Measurements from ENCODE around the gene P4HTM.

P4HTM gene

GRCh38 chr3:49013738-49014660, 24.0 kb downstream of the P4HTM start:
- no peak overlapping the region for H3K4me3 ChIP-seq (ENCODE audit: low read depth, low read length)
- TF ChIP-seq CTCF (IDR thresholded peaks at IDR 0.05; ENCODE audit: low read depth, low read length, missing control alignments) = peak; percentile 79
- DNase-seq (ENCODE audit: low read depth) = no peak
- in situ Hi-C loops (cut with HindIII; ENCODE audit: low sequenced_read_pairs) = no loop called here

- no peak for TF ChIP-seq CTCF (IDR thresholded peaks at IDR 0.05; ENCODE audit: low read depth, low read length, missing control alignments)
- in situ Hi-C loops (cut with HindIII; ENCODE audit: low sequenced_read_pairs) = no loop called here
- DNase-seq (ENCODE audit: low read depth) = no peak
- H3K4me3 ChIP-seq (ENCODE audit: low read depth, low read length) = no peak overlapping the region
These were observed 25.0 kb downstream of the P4HTM start for GRCh38 chr3:49015072-49015471.

- no peak overlapping the region for H3K4me3 ChIP-seq (ENCODE audit: low read depth, low read length)
- no peak for DNase-seq (ENCODE audit: low read depth)
- TF ChIP-seq CTCF (IDR thresholded peaks at IDR 0.05; ENCODE audit: low read depth, low read length, missing control alignments) = no peak
- in situ Hi-C loops (cut with HindIII; ENCODE audit: low sequenced_read_pairs) = no loop called here
These were observed 25.7 kb downstream of the P4HTM start for GRCh38 chr3:49015765-49016164.

- no peak for DNase-seq (ENCODE audit: low read depth)
- H3K4me3 ChIP-seq (ENCODE audit: low read depth, low read length) = no peak overlapping the region
- TF ChIP-seq CTCF (IDR thresholded peaks at IDR 0.05; ENCODE audit: low read depth, low read length, missing control alignments) = no peak
- in situ Hi-C loops (cut with HindIII; ENCODE audit: low sequenced_read_pairs) = no loop called here
These were observed 26.6 kb downstream of the P4HTM start for GRCh38 chr3:49016414-49017228.

GRCh38 chr3:49017229-49017970, 27.4 kb downstream of the P4HTM start:
- in situ Hi-C loops (cut with HindIII; ENCODE audit: low sequenced_read_pairs) = no loop called here
- TF ChIP-seq CTCF (IDR thresholded peaks at IDR 0.05; ENCODE audit: low read depth, low read length, missing control alignments) = no peak
- peak overlapping the region; percentile 91 for H3K4me3 ChIP-seq (ENCODE audit: low read depth, low read length)
- DNase-seq (ENCODE audit: low read depth) = no peak
